Measurements from ENCODE around the gene PTRH2. TPM values are rescaled to one million over a fixed set of nuclear protein-coding genes. Genes with fewer than 3 reads are reported as not detected.

The PTRH2 gene
- total RNA-seq, 1 experiment from 2014 or later: 40.8 TPM

DNA sequence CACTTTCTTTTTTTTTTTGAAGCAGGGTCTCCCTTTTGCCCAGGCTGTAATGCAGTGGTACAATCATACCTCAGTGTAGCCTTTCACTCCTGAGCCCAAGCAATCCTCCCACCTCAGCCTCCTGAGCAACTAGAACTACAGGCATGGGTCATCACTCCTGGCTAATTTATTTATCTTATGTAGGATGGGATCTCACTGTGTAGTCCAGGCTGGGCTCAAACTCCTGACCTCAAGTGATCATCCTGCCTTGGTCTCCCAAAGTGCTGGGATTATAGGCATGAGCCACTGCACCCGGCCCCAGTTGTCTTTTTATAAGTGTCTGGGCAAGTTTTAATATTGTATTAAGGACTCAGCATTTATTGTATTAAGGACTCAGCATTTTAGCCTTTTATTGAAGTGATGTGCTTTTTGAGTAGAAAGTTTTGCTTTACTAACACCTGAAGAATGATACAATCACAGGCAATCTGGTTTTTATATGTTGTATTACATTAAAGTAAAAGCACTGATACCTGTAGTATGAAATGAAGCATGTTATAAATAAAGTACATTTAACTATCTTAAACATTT is 23.1 kb upstream of the PTRH2 start:
- H3K4me2 ChIP-seq (ENCODE audit: insufficient read depth, insufficient read length, low read length): no peak overlapping the region
- no peak overlapping the region for H3K4ac ChIP-seq (ENCODE audit: low read depth, low read length)
- Mint-ChIP-seq H3K4me3 (no peak overlapping the region), H3K36me3 (ENCODE audit: insufficient read depth in 1 of 3, low read depth in 3 of 3) (peaks cover 0 to 6% (median 0%) of the 10 kb centered on the region in 3 experiments; a peak in 2 of 7 replicates), H3K4me1 (no peaks in the 10 kb centered on the region), H3K27me3 (ENCODE audit: low read depth) (no peaks in the 10 kb centered on the region), H3K27ac (peak overlapping the region in 1 of 3 experiments; percentile 72; a peak in 1 of 7 replicates), H3K9me3 (no peaks in the 10 kb centered on the region)
- H3K9ac ChIP-seq (ENCODE audit: extremely low read depth, insufficient read length, low read length): no peak overlapping the region
- no peak overlapping the region for H2BK20ac ChIP-seq (ENCODE audit: low read depth, low read length, poor library complexity, severe bottlenecking)
- no CpG with 5 or more reads among the region's 1 CpG for WGBS (ENCODE audit: extremely low coverage, insufficient read length, low lambda C conversion rate)
- H3K27me3 ChIP-seq (ENCODE audit: insufficient read depth, low read length): no peaks in the 10 kb centered on the region
- H2BK15ac ChIP-seq (ENCODE audit: low read depth, low read length): no peak overlapping the region
- no peak overlapping the region for H4K5ac ChIP-seq (ENCODE audit: insufficient read length, low read depth, low read length)
- no peaks in the 10 kb centered on the region for H3K9me3 ChIP-seq (ENCODE audit: control insufficient read depth, low read depth, low read length)
- no peak overlapping the region for H2AK5ac ChIP-seq (ENCODE audit: insufficient read length, low read length)
- no peak overlapping the region for H4K91ac ChIP-seq (ENCODE audit: insufficient read length, low read depth, low read length)
- no peak overlapping the region for H3K14ac ChIP-seq (ENCODE audit: insufficient read depth, low read length)
- DNase-seq: no peak
- TF ChIP-seq, protein P1, sequence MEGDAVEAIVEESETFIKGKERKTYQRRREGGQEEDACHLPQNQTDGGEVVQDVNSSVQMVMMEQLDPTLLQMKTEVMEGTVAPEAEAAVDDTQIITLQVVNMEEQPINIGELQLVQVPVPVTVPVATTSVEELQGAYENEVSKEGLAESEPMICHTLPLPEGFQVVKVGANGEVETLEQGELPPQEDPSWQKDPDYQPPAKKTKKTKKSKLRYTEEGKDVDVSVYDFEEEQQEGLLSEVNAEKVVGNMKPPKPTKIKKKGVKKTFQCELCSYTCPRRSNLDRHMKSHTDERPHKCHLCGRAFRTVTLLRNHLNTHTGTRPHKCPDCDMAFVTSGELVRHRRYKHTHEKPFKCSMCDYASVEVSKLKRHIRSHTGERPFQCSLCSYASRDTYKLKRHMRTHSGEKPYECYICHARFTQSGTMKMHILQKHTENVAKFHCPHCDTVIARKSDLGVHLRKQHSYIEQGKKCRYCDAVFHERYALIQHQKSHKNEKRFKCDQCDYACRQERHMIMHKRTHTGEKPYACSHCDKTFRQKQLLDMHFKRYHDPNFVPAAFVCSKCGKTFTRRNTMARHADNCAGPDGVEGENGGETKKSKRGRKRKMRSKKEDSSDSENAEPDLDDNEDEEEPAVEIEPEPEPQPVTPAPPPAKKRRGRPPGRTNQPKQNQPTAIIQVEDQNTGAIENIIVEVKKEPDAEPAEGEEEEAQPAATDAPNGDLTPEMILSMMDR (conservative IDR thresholded peaks at IDR 0.05): no peak
- no peaks in the 10 kb centered on the region for H4K20me1 ChIP-seq (ENCODE audit: control insufficient read depth, insufficient read depth, insufficient read length)
- no peaks in the 10 kb centered on the region for H3K4me1 ChIP-seq (ENCODE audit: insufficient read depth, low read length)
- no peak overlapping the region for H3K56ac ChIP-seq (ENCODE audit: insufficient read length, low read depth, low read length)
- no peak overlapping the region for H3K27ac ChIP-seq (ENCODE audit: insufficient read length, low read depth, low read length)
- no peak overlapping the region for H2BK5ac ChIP-seq (ENCODE audit: insufficient read length, low read length)
- no peak overlapping the region for H2AFZ ChIP-seq (ENCODE audit: low read length)
- H3K23me2 ChIP-seq (ENCODE audit: insufficient read length, low read depth, low read length, poor library complexity, severe bottlenecking): no peaks in the 10 kb centered on the region
- H3T11ph ChIP-seq (ENCODE audit: low read length): no peak overlapping the region
- no peak overlapping the region for H4K8ac ChIP-seq (replicated peaks; ENCODE audit: insufficient read length, low read depth, low read length)
- H3K18ac ChIP-seq (ENCODE audit: insufficient read length, low read depth, low read length): no peak overlapping the region
- H2BK12ac ChIP-seq (ENCODE audit: insufficient read length, low read depth, low read length): no peak overlapping the region
- no peaks in the 10 kb centered on the region for H3K79me2 ChIP-seq (ENCODE audit: insufficient read depth, low read length)
- no peak overlapping the region for H2BK120ac ChIP-seq (ENCODE audit: low read depth, low read length, poor library complexity, severe bottlenecking)
- no peak overlapping the region for H3K23ac ChIP-seq (ENCODE audit: insufficient read length, low read depth, low read length)
- H3K79me1 ChIP-seq (ENCODE audit: insufficient read depth, low read depth, low read length, poor library complexity, severe bottlenecking): no peaks in the 10 kb centered on the region
